ENCODE measurements around the gene USP12.
"Not testable (repeated sequence)": the region's sequence is repeated elsewhere in the genome, so short reads cannot be mapped to it uniquely, and the experiment has no call there.

Gene USP12

GRCh38 chr13:27193496-27193895 is 21.9 kb upstream of the USP12 start:
- Mint-ChIP-seq H3K36me3 (ENCODE audit: low read depth) (no peaks in the 10 kb centered on the region), H3K4me1 (peaks cover 5% of the 10 kb centered on the region), H3K27ac (no peak overlapping the region), H3K9me3 (peaks cover 11% of the 10 kb centered on the region), H3K27me3 (ENCODE audit: low read depth, poor library complexity) (peaks cover 16% of the 10 kb centered on the region), H3K4me3 (no peak overlapping the region)
- TF ChIP-seq CTCF (IDR thresholded peaks at IDR 0.05), result no peak
- no peak for DNase-seq

- no peak overlapping the region for H3K27ac Mint-ChIP-seq
- no peak for TF ChIP-seq CTCF (IDR thresholded peaks at IDR 0.05)
- H3K9me3 Mint-ChIP-seq, result peaks cover 6% of the 10 kb centered on the region
- H3K4me3 Mint-ChIP-seq, result no peak overlapping the region
- no peak for DNase-seq
- no peaks in the 10 kb centered on the region for H3K36me3 Mint-ChIP-seq (ENCODE audit: low read depth)
- H3K27me3 Mint-ChIP-seq (ENCODE audit: low read depth, poor library complexity), result peaks cover 16% of the 10 kb centered on the region
- peaks cover 5% of the 10 kb centered on the region for H3K4me1 Mint-ChIP-seq
These were observed 21.4 kb upstream of the USP12 start for GRCh38 chr13:27192973-27193372.

- not testable (repeated sequence) for DNase-seq; H3K4me3 Mint-ChIP-seq; H3K36me3 Mint-ChIP-seq (ENCODE audit: low read depth); H3K27ac Mint-ChIP-seq; H3K4me1 Mint-ChIP-seq; H3K9me3 Mint-ChIP-seq
- peaks cover 16% of the 10 kb centered on the region for H3K27me3 Mint-ChIP-seq (ENCODE audit: low read depth, poor library complexity)
These were observed 20.8 kb upstream of the USP12 start for GRCh38 chr13:27192367-27192766.

GRCh38 chr13:27189192-27189591 is 17.6 kb upstream of the USP12 start:
- peaks cover 9% of the 10 kb centered on the region for H3K4me1 Mint-ChIP-seq
- no peaks in the 10 kb centered on the region for H3K36me3 Mint-ChIP-seq (ENCODE audit: low read depth)
- H3K27me3 Mint-ChIP-seq (ENCODE audit: low read depth, poor library complexity), result peaks cover 9% of the 10 kb centered on the region
- TF ChIP-seq CTCF (IDR thresholded peaks at IDR 0.05), result no peak
- no peaks in the 10 kb centered on the region for H3K9me3 Mint-ChIP-seq
- H3K27ac Mint-ChIP-seq, result no peak overlapping the region
- H3K4me3 Mint-ChIP-seq, result no peak overlapping the region
- DNase-seq, result no peak

DNA sequence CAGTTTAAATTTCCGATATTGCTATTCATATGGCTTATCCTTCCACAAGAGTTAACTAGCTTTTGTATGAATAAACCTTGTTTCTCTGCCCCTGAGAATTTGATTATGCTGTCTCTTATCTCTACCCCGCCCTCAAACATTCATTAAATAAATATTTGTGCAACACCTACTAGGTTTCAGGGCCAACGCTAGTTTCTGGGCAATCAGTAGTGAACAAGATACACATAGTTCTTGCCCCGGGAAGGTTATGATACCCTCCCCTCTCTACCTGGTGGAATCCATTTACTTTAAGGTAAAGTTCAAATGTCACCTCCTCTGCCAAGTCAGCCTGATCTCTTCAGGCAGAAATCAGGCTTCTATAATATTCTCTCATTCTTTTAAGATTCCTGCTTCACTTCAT is 16.6 kb upstream of the USP12 start:
- Mint-ChIP-seq H3K4me1 (peaks cover 13% of the 10 kb centered on the region), H3K27me3 (ENCODE audit: low read depth, poor library complexity) (peaks cover 11% of the 10 kb centered on the region), H3K4me3 (no peak overlapping the region), H3K9me3 (no peaks in the 10 kb centered on the region), H3K36me3 (ENCODE audit: low read depth) (no peaks in the 10 kb centered on the region), H3K27ac (no peak overlapping the region)
- no peak for TF ChIP-seq CTCF (IDR thresholded peaks at IDR 0.05)
- DNase-seq, result no peak

DNA sequence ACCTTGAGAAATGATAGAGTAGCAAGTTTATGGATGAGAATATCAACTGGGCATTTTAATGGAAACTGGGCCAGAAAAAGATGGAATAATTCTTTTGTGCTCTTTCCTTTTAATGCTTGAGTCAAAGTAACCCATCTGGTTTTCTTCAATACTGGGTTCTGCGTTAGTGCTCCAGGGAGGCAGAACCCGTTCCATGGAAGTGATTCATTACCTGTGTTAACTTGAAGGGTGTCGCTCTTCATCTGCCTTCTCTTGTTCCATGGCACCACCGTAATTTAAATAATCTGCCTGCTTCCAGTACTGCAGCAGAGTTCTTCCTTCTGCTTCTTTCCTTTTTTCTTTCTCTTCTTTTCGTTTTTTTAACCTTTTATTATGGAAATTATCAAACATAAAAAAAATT is 14.7 kb upstream of the USP12 start:
- peaks cover 14% of the 10 kb centered on the region for H3K27me3 Mint-ChIP-seq (ENCODE audit: low read depth, poor library complexity)
- no peaks in the 10 kb centered on the region for H3K36me3 Mint-ChIP-seq (ENCODE audit: low read depth)
- no peaks in the 10 kb centered on the region for H3K9me3 Mint-ChIP-seq
- peaks cover 20% of the 10 kb centered on the region for H3K4me1 Mint-ChIP-seq
- DNase-seq, result no peak
- peak overlapping the region; percentile 81 for H3K27ac Mint-ChIP-seq
- H3K4me3 Mint-ChIP-seq, result no peak overlapping the region
- TF ChIP-seq CTCF (IDR thresholded peaks at IDR 0.05), result no peak

Measured in nephron progenitor cell (in vitro differentiated cells).